Neural cell (in vitro differentiated cells): ENCODE data around the gene KRTAP4-11.
"Not testable (repeated sequence)": the region's sequence is repeated elsewhere in the genome, so short reads cannot be mapped to it uniquely, and the experiment has no call there.

Source experiments
- CTCF ChIP-seq: fragments of 450-650 bp; IDR thresholded peaks from 2 replicates; pipeline ENCODE4 v1.5.1; 2014; ENCODE audit warnings: antibody characterized with exemption, mild to moderate bottlenecking, moderate library complexity; ENCODE audit not compliant: poor library complexity, severe bottlenecking
- EP300 ChIP-seq: fragments of 450-650 bp; conservative IDR thresholded peaks from 2 replicates; pipeline ENCODE4 v1.6.1; 2014; ENCODE audit warnings: antibody characterized with exemption, mild to moderate bottlenecking, moderate library complexity; ENCODE audit not compliant: poor library complexity, severe bottlenecking
- EZH2 ChIP-seq: fragments of 200-600, 300-800 bp; shearing (Covaris generic), sonication (generic); IDR thresholded peaks from 2 replicates; pipeline ENCODE4 v1.6.1; 2014; ENCODE audit warnings: antibody characterized with exemption, low read length, borderline replicate concordance, mild to moderate bottlenecking; ENCODE audit not compliant: insufficient read depth, poor library complexity, severe bottlenecking
- POLR2AphosphoS5 ChIP-seq: IDR thresholded peaks from 2 replicates; pipeline ENCODE4 v1.6.1; 2012
- REST ChIP-seq: IDR thresholded peaks from 2 replicates; pipeline ENCODE4 v1.6.1; 2012; ENCODE audit warnings: borderline replicate concordance
- SMC3 ChIP-seq: fragments of 450-650 bp; conservative IDR thresholded peaks from 2 replicates; pipeline ENCODE4 v1.6.1; 2014; ENCODE audit warnings: antibody characterized with exemption, mild to moderate bottlenecking, moderate library complexity; ENCODE audit not compliant: poor library complexity

GRCh38 chr17:41104386-41105038, 13.7 kb downstream of the KRTAP4-11 start:
- TF ChIP-seq CTCF, EZH2, SMC3, EP300, POLR2AphosphoS5, REST: not testable (repeated sequence)
